Heart left ventricle (tissue), 16 donors: ENCODE results near the gene TRAF7. TPM values are rescaled to one million over a fixed set of nuclear protein-coding genes. Genes with fewer than 3 reads are reported as not detected.

ENCODE experiments used
- ATAC-seq, 4 donors: fragments of 200-7000 bp; cut with Tn5 transposase; one replicate each; pipeline ENCODE4 v1.9.1; 2020 to 2022; ENCODE audit warnings: moderate library complexity in 4 of 4, mild to moderate bottlenecking in 3 of 4, moderate number of reproducible peaks in 1 of 4
- DNase-seq, 5 donors: peaks; one replicate each; pipeline ENCODE4 v3.0.0-alpha.2; 2020
- H3K27ac ChIP-seq, 12 donors: fragments of 200-600 bp; sonication (generic) in 4 of 12; one replicate each; pipeline versions ENCODE4 v1.5.0 to v1.8.0; 2016 to 2022; ENCODE audit warnings: mild to moderate bottlenecking in 2 of 12
- H3K27me3 ChIP-seq, 9 donors: fragments of 200-600 bp; sonication (generic) in 2 of 9; one replicate each; pipeline versions ENCODE4 v1.5.1 to v1.8.0; 2016 to 2022; ENCODE audit warnings: mild to moderate bottlenecking in 3 of 9
- H3K36me3 ChIP-seq, 9 donors: fragments of 200-600 bp; sonication (generic) in 2 of 9; one replicate each; pipeline versions ENCODE4 v1.5.0 to v1.8.0; 2018 to 2022; ENCODE audit warnings: mild to moderate bottlenecking in 2 of 9
- H3K4me1 ChIP-seq, 12 donors: fragments of 200-600 bp; sonication (generic) in 4 of 12; one replicate each; pipeline versions ENCODE4 v1.5.0 to v1.8.0; 2016 to 2022; ENCODE audit warnings: mild to moderate bottlenecking in 3 of 12
- H3K4me3 ChIP-seq, 12 donors: fragments of 200-600 bp; sonication (generic) in 4 of 12; one replicate each; pipeline versions ENCODE4 v1.5.0 to v1.8.0; 2017 to 2022; ENCODE audit warnings: mild to moderate bottlenecking in 9 of 12, moderate library complexity in 4 of 12
- H3K9me3 ChIP-seq, 12 donors: fragments of 200-600 bp; sonication (generic) in 4 of 12; one replicate each; pipeline versions ENCODE4 v1.5.0 to v1.8.0; 2016 to 2022; ENCODE audit warnings: mild to moderate bottlenecking in 1 of 12
- POLR2A ChIP-seq, 2 donors: fragments of 450-650 bp; IDR thresholded peaks; one replicate each; pipeline ENCODE4 v1.6.1; 2017; ENCODE audit warnings: antibody characterized with exemption in 2 of 2, mild to moderate bottlenecking in 2 of 2, moderate library complexity in 2 of 2
- WGBS, 4 donors: extraction: QIAGEN DNeasy Blood & Tissue Kit in 2 of 4; methylation state at CpG; one replicate each; pipeline versions ENCODE4 v1.1.5 to v1.1.7; 2013 to 2018; 5-methylcytosine and 5-hydroxymethylcytosine counted together
- intact Hi-C, 10 donors: fragments of 100-400 bp; cut with DNase I; formaldehyde crosslinking; loops; one replicate each; pipeline versions ENCODE4 v1.11.1 to v1.14.2; 2022
- polyA plus RNA-seq, 2 donors: library from polyadenylated mRNA; stranded (reverse); fragments of 200-250 nt; gene quantifications; one replicate each; pipeline ENCODE4 v1.2.3, GENCODE V29; 2013
- total RNA-seq, 9 donors: library from RNA; depleted of rRNA in 2 of 9; stranded (reverse); fragments of >200 nt in 2 of 9; fragmentation: NEBNext Ultra II Directional in 3 of 9; extraction: Animal tissue kit (Norgen Biotek cat#: 25700) in 3 of 9; gene quantifications; one replicate each; pipeline versions ENCODE4 v1.1.0 to v1.2.4, GENCODE V29; 2016 to 2023
- TF ChIP-seq, protein P1 (sequence below), 12 donors: fragments of 200-600 bp; sonication (generic) in 4 of 12; IDR thresholded peaks; one replicate each; pipeline versions ENCODE4 v1.5.0 to v1.8.0; 2018 to 2022; ENCODE audit warnings: antibody characterized with exemption in 12 of 12, mild to moderate bottlenecking in 5 of 12
- donor health status: ischemic (EF 13 %, LVEDD 7.1; RV severe dilation, severe dysfunction).
- donor health status: healthy with polysubstance abuse.
- donor health status: DM: no; HTN: yes; CAD: no.
- donor health status: DM: no; HTN: no; CAD: no.
- donor health status: ischemic (EF 25% LVEDD 6.9; RV normal size, moderate dysfunction).
- donor health status: ischemic (EF 25% LVEDD 5.7; RV mildly dilated, moderate dysfunction).
- donor health status: healthy.
- donor health status: DM: yes; HTN: yes; CAD: no.
- donor health status: ischemic (EF 35%, LVEDD 5.7; RV mildly dilated, moderate dysfunction).
- donor health status: nonischemic (EF 11% LVEDD 7.7; RV severe dilation, severe dysfunction).
- donor health status: DM: yes; HTN: yes; CAD: no.
- donor health status: PGD.
- donor health status: ischemic (EF 29% LVEDD 5.4; RV normal size, mild dysfunction).
- donor health status: nonischemic (EF 23%, LVEDD 6.1; RV moderate dilation, normal function).

Gene TRAF7
- total and polyA plus RNA-seq, 11 donors, result 12.2 to 40.2 (median 27.0) TPM

DNA sequence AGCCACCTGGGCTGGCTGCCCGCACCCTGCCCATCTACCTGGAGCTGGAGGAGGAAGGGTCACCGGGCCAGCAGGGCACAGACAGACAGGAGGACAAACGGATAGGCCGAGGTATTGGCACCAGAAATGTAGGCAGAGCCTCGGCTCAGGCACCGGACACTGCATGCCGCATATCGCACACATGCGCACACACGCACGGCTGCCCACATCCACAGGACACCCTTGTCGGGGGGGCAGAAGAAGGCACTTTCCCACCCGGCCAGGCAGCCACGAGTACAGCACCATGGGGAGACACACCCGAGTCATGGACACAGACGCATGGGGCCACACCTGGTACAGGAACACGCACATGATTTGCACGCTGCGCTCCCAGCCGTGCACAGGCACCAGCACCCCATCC lies 26.4 kb downstream of the TRAF7 start:
- Histone ChIP-seq H3K4me1 (no peaks in the 10 kb centered on the region), H3K27ac (no peak overlapping the region), H3K27me3 (no peaks in the 10 kb centered on the region), H3K4me3 (no peak overlapping the region), H3K36me3 (peaks cover 0 to 13% (median 8%) of the 10 kb centered on the region in 9 donors), H3K9me3 (no peaks in the 10 kb centered on the region)
- intact Hi-C loops, result no loop called here
- DNase-seq, result no peak
- no peak for ATAC-seq
- 86 to 94% (median 92%) methylated on average over 6 to 20 of the region's 20 CpGs for WGBS, 4 donors
- TF ChIP-seq, protein P1, sequence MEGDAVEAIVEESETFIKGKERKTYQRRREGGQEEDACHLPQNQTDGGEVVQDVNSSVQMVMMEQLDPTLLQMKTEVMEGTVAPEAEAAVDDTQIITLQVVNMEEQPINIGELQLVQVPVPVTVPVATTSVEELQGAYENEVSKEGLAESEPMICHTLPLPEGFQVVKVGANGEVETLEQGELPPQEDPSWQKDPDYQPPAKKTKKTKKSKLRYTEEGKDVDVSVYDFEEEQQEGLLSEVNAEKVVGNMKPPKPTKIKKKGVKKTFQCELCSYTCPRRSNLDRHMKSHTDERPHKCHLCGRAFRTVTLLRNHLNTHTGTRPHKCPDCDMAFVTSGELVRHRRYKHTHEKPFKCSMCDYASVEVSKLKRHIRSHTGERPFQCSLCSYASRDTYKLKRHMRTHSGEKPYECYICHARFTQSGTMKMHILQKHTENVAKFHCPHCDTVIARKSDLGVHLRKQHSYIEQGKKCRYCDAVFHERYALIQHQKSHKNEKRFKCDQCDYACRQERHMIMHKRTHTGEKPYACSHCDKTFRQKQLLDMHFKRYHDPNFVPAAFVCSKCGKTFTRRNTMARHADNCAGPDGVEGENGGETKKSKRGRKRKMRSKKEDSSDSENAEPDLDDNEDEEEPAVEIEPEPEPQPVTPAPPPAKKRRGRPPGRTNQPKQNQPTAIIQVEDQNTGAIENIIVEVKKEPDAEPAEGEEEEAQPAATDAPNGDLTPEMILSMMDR (IDR thresholded peaks at IDR 0.05), result no peak
- no peak for TF ChIP-seq POLR2A (IDR thresholded peaks at IDR 0.05)

DNA sequence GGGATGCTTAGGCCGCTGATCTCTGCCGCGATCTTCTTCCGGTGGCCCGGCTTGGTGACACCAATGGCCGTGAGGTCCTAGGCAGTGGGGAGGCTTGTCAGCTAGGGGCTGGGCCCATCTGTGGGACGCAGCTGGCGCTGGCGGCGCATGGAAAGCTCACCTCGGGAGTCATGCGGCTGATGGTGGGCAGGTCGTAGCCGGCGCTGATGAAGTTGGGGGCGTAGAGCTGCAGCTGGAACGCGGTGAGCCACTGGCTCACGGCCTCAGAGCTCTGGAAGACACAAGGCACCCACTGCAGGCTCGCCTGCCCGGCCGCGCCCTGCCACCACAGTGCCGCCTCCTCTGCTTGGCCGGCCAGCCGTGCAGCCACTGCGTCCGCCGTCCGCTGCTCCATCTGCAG lies 28.1 kb downstream of the TRAF7 start:
- no peaks in the 10 kb centered on the region for H3K4me1 ChIP-seq
- ATAC-seq (no peak), DNase-seq (no peak)
- H3K36me3 ChIP-seq, result no peaks in the 10 kb centered on the region
- no peak for TF ChIP-seq POLR2A (IDR thresholded peaks at IDR 0.05)
- TF ChIP-seq, protein P1 (IDR thresholded peaks at IDR 0.05), result no peak
- WGBS, 4 donors, result 91 to 93% (median 92%) methylated on average over 20 to 30 of the region's 30 CpGs
- H3K9me3 ChIP-seq, result no peaks in the 10 kb centered on the region
- H3K27ac ChIP-seq, result no peak overlapping the region
- intact Hi-C loops, result no loop called here
- no peaks in the 10 kb centered on the region for H3K27me3 ChIP-seq
- H3K4me3 ChIP-seq, result no peak overlapping the region

DNA sequence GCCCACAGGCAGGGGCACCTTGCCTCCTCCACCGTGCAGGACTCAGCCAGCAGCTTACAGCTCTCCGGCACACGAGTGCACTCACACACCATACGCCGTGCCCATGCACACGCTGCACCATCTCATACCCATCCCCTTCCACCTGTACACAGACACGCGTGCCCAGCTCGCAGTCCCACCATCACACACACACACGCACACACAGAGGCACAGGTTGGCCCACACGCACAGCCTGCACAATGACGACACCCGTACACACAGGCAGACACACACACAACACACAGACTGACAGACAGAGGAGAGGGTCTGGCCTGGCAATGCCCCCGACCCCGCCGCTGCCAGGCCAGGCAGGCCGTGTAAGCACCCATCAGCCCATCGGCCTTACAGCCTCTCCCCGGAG lies 28.8 kb downstream of the TRAF7 start:
- WGBS, 4 donors, result 87 to 93% (median 90%) methylated on average over 19 of the region's 19 CpGs
- TF ChIP-seq POLR2A (IDR thresholded peaks at IDR 0.05), result no peak
- TF ChIP-seq, protein P1 (IDR thresholded peaks at IDR 0.05), result no peak
- Histone ChIP-seq H3K27me3 (no peaks in the 10 kb centered on the region), H3K4me1 (no peaks in the 10 kb centered on the region), H3K4me3 (no peak overlapping the region), H3K9me3 (no peaks in the 10 kb centered on the region), H3K27ac (no peak overlapping the region), H3K36me3 (no peaks in the 10 kb centered on the region)
- no peak for DNase-seq
- no peak for ATAC-seq
- intact Hi-C loops, result no loop called here

DNA sequence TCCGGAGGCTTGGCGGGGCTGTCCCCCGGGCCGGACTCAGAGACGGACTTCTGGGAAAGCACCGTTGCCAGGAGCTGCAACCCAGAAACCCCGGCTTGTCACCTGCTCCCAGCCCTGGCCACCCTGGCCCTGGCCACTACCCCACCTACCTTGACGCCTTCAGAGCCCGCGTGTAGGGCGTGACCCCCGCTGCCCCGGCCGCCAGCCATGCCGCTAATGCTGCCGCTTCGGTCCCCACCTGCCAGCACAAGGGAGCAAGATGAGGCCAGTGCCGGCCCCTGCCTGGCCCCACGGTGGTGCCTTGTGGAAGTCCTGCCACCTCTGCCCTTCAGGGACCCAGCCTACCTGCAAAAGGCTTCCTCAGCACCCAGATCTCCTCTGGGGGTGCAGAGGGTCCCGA lies 29.4 kb downstream of the TRAF7 start:
- H3K27me3 ChIP-seq, result no peaks in the 10 kb centered on the region
- no peaks in the 10 kb centered on the region for H3K9me3 ChIP-seq
- DNase-seq (no peak), ATAC-seq (no peak)
- no peak overlapping the region for H3K4me3 ChIP-seq
- no peaks in the 10 kb centered on the region for H3K4me1 ChIP-seq
- WGBS, 4 donors, result 76 to 90% (median 87%) methylated on average over 11 to 20 of the region's 20 CpGs
- no peak for TF ChIP-seq POLR2A (IDR thresholded peaks at IDR 0.05)
- TF ChIP-seq, protein P1 (IDR thresholded peaks at IDR 0.05), result no peak
- H3K36me3 ChIP-seq, result no peaks in the 10 kb centered on the region
- H3K27ac ChIP-seq, result no peak overlapping the region
- intact Hi-C loops, result no loop called here
